C4-2B (cell line): ENCODE data around the gene SPDEF.
A peak's percentile ranks its signal among the peaks of the same experiment; 100 is the strongest.

Source experiments
- H3K27ac ChIP-seq: fragments of 450-650 bp; 2 replicates; pipeline ENCODE4 v1.5.1; 2017
- CTCF ChIP-seq: fragments of 450-650 bp; conservative IDR thresholded peaks from 2 replicates; pipeline ENCODE4 v1.5.1; 2017; ENCODE audit warnings: mild to moderate bottlenecking
- ZFX ChIP-seq: fragments of 450-650 bp; IDR thresholded peaks from 2 replicates; pipeline ENCODE4 v1.6.1; 2017

The SPDEF gene

GRCh38 chr6:34529665-34530327, 26.3 kb downstream of the SPDEF start:
- no peak for TF ChIP-seq ZFX
- TF ChIP-seq CTCF, result no peak
- H3K27ac ChIP-seq, result no peak overlapping the region

- no peak for TF ChIP-seq CTCF
- TF ChIP-seq ZFX, result no peak
- no peak overlapping the region; the same call in 1 of the 2 replicates for H3K27ac ChIP-seq
These were observed 27.0 kb downstream of the SPDEF start for GRCh38 chr6:34528996-34529664.

- TF ChIP-seq ZFX (no peak), CTCF (no peak)
- peak overlapping the region; percentile 59 for H3K27ac ChIP-seq
These were observed 28.1 kb downstream of the SPDEF start for GRCh38 chr6:34527751-34528670.

- TF ChIP-seq ZFX (no peak), CTCF (no peak; the same call in 1 of the 2 replicates)
- H3K27ac ChIP-seq, result peak overlapping the region; percentile 59
These were observed 29.0 kb downstream of the SPDEF start for GRCh38 chr6:34526992-34527728.

- TF ChIP-seq CTCF, result no peak
- TF ChIP-seq ZFX, result no peak
- peak overlapping the region; percentile 18; the same call in 1 of the 2 replicates for H3K27ac ChIP-seq
These were observed 29.7 kb downstream of the SPDEF start for GRCh38 chr6:34526241-34526972.

GRCh38 chr6:34525431-34526175, 30.5 kb downstream of the SPDEF start:
- TF ChIP-seq ZFX (no peak), CTCF (no peak)
- no peak overlapping the region for H3K27ac ChIP-seq
